HepG2 (cell line): ENCODE measurements around the gene ENG. TPM values are rescaled to one million over a fixed set of nuclear protein-coding genes. Genes with fewer than 3 reads are reported as not detected.

Source experiments
- CHD2 ChIP-seq: IDR thresholded peaks from 2 replicates; pipeline ENCODE4 v1.6.1; 2011; ENCODE audit warnings: low read depth, low read length, improper control_type of control experiment
- ETV5 ChIP-seq: IDR thresholded peaks from 2 replicates; pipeline ENCODE4 v1.6.1; 2018; ENCODE audit warnings: missing biosample characterization, missing genetic modification reagents, inconsistent platforms, borderline replicate concordance
- FOXK2 ChIP-seq: fragments of 450-650 bp; IDR thresholded peaks from 2 replicates; pipeline ENCODE4 v1.6.1; 2016
- HIC2 ChIP-seq: sonication (generic); formaldehyde crosslinking; IDR thresholded peaks from 2 replicates; pipeline ENCODE4 v1.9.0; 2022; ENCODE audit warnings: low read depth, missing genetic modification reagents
- HOXA3 ChIP-seq: sonication (generic); formaldehyde crosslinking; IDR thresholded peaks from 2 replicates; pipeline ENCODE4 v1.5.0; 2020; ENCODE audit warnings: missing genetic modification reagents
- LRRFIP1 ChIP-seq: sonication (generic); formaldehyde crosslinking; conservative IDR thresholded peaks from 2 replicates; pipeline ENCODE4 v1.4.0; 2020; ENCODE audit warnings: missing genetic modification reagents
- PHF21A ChIP-seq: sonication (generic); formaldehyde crosslinking; IDR thresholded peaks from 2 replicates; pipeline ENCODE4 v1.5.0; 2020; ENCODE audit warnings: mild to moderate bottlenecking, missing genetic modification reagents
- RXRB ChIP-seq: IDR thresholded peaks from 2 replicates; pipeline ENCODE4 v1.6.1; 2016; ENCODE audit warnings: borderline replicate concordance, missing genetic modification reagents, missing compliant biosample characterization
- SP4 ChIP-seq: sonication (generic); formaldehyde crosslinking; IDR thresholded peaks from 2 replicates; pipeline ENCODE4 v1.8.1; 2023; ENCODE audit warnings: mild to moderate bottlenecking, missing genetic modification reagents
- WIZ ChIP-seq: sonication (generic); formaldehyde crosslinking; IDR thresholded peaks from 2 replicates; pipeline ENCODE4 v1.5.1; 2020; ENCODE audit warnings: mild to moderate bottlenecking, missing genetic modification reagents
- ZFX ChIP-seq: sonication (generic); formaldehyde crosslinking; IDR thresholded peaks from 2 replicates; pipeline ENCODE4 v1.4.0; 2020; ENCODE audit warnings: mild to moderate bottlenecking, low read depth, missing genetic modification reagents, moderate library complexity
- ZNF687 ChIP-seq: sonication (generic); formaldehyde crosslinking; IDR thresholded peaks from 2 replicates; pipeline ENCODE4 v1.5.1; 2020; ENCODE audit warnings: mild to moderate bottlenecking, missing genetic modification reagents, moderate library complexity
- ZNF709 ChIP-seq: sonication (generic); formaldehyde crosslinking; IDR thresholded peaks from 2 replicates; pipeline ENCODE4 v1.5.0; 2020; ENCODE audit warnings: mild to moderate bottlenecking, missing genetic modification reagents
- ZSCAN21 ChIP-seq: sonication (generic); formaldehyde crosslinking; IDR thresholded peaks from 2 replicates; pipeline ENCODE4 v1.8.0; 2022; ENCODE audit warnings: mild to moderate bottlenecking, missing genetic modification reagents, moderate library complexity, borderline replicate concordance
- ZSCAN29 ChIP-seq: sonication (generic); formaldehyde crosslinking; conservative IDR thresholded peaks from 2 replicates; pipeline ENCODE4 v1.4.0; 2020; ENCODE audit warnings: mild to moderate bottlenecking, missing genetic modification reagents
- ZSCAN5A ChIP-seq: sonication (generic); formaldehyde crosslinking; IDR thresholded peaks from 2 replicates; pipeline ENCODE4 v1.8.0; 2022; ENCODE audit warnings: mild to moderate bottlenecking, missing genetic modification reagents, borderline replicate concordance
- polyA plus RNA-seq, 8 experiments: library from polyadenylated mRNA; depleted of rRNA in 3 of 8; stranded (reverse) in 7 of 8; unstranded in 1 of 8; fragments of >200 nt; fragmentation: Illumina TruSeq in 4 of 8; extraction: Trizol in 4 of 8; gene quantifications; 2 replicates each; pipeline versions ENCODE4 v1.2.1 to v1.2.3, GENCODE V29; 2011 to 2016; ENCODE audit warnings: low read depth in 4 of 8, missing spikeins in 1 of 8, mixed read lengths in 1 of 8; ENCODE audit not compliant: insufficient read depth in 1 of 8
- total RNA-seq, 5 experiments: library from RNA; depleted of rRNA; stranded (reverse); fragments of >200 nt; fragmentation: Illumina TruSeq; extraction: Trizol; gene quantifications; 2 replicates each; pipeline ENCODE4 v1.2.3, GENCODE V29; 2016; ENCODE audit warnings: low read depth in 1 of 5
- TF ChIP-seq, protein P1 (sequence below): sonication (generic); formaldehyde crosslinking; IDR thresholded peaks from 2 replicates; pipeline ENCODE4 v1.4.0; 2020; ENCODE audit warnings: mild to moderate bottlenecking, missing genetic modification reagents

The ENG gene
- total and polyA plus RNA-seq, 2 of the 13 experiments (the other 11 are each of a cell fraction or from before 2014, with no cell fraction given) = 0.02 to 1.1 TPM

DNA sequence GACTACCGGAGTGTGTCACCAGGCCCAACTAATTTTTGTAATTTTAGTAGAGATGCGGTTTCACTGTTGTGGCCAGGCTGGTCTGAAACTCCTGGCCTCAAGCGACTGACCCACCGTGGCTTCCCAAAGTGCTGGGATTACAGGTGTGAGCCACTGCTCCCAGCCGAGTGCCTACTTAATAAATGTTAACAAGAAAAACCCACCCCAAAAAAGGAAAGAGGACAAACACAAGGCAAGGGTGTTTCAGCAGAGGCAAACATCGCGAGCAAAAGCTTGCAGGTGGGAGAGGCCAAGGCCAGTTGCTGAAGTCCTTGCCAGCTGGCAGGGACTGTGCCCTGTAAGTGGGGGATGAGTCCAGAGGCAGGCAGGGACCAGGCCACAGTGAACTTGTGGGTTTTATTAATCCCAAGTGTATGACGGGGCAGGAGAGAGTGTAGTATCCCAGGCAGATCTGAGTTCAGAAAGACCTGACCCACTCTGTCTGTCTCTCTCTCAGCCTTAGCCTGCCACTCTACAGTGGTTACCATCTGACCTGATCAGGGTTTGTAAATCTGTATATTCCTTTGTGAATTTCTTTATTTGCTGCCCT lies 58.1 kb downstream of the ENG start (continued):
- TF ChIP-seq LRRFIP1 (CRISPR knock-in tag) (no peak), SP4 (no peak), ZFX (CRISPR knock-in tag) (0 out of 2 replicates have a peak, but pooled peaks have one; percentile 34), ETV5 (CRISPR knock-in tag) (no peak), CHD2 (peak; percentile 53; the same call in 1 of the 2 replicates), ZSCAN5A (CRISPR knock-in tag) (no peak), HIC2 (CRISPR knock-in tag) (peak; percentile 70; the same call in 1 of the 2 replicates), ZSCAN21 (0 out of 2 replicates have a peak, but pooled peaks have one; percentile 32), HOXA3 (CRISPR knock-in tag) (no peak), ZSCAN29 (CRISPR knock-in tag) (no peak), RXRB (CRISPR knock-in tag) (peak; percentile 8; the same call in 1 of the 2 replicates), PHF21A (CRISPR knock-in tag) (peak; percentile 26; the same call in 1 of the 2 replicates), ZNF687 (CRISPR knock-in tag) (peak; percentile 42; the same call in 1 of the 2 replicates), ZNF709 (CRISPR knock-in tag) (no peak), WIZ (no peak), FOXK2 (no peak)
- TF ChIP-seq, protein P1, sequence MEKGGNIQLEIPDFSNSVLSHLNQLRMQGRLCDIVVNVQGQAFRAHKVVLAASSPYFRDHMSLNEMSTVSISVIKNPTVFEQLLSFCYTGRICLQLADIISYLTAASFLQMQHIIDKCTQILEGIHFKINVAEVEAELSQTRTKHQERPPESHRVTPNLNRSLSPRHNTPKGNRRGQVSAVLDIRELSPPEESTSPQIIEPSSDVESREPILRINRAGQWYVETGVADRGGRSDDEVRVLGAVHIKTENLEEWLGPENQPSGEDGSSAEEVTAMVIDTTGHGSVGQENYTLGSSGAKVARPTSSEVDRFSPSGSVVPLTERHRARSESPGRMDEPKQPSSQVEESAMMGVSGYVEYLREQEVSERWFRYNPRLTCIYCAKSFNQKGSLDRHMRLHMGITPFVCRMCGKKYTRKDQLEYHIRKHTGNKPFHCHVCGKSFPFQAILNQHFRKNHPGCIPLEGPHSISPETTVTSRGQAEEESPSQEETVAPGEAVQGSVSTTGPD (CRISPR knock-in tag) = peak; percentile 37; the same call in 1 of the 2 replicates
